ENCODE results near the gene ZNF473. TPM values are rescaled to one million over a fixed set of nuclear protein-coding genes. Genes with fewer than 3 reads are reported as not detected.
A peak's percentile ranks its signal among the peaks of the same experiment; 100 is the strongest.

Gene ZNF473
- total and polyA plus RNA-seq, 2 of the 13 experiments (the other 11 are each of a cell fraction or from before 2014, with no cell fraction given), result 5.8 to 11.9 TPM

GRCh38 chr19:49987159-49987698 is 38.6 kb upstream of the ZNF473 start (continued):
- TF ChIP-seq HIC2 (CRISPR knock-in tag; IDR thresholded peaks at IDR 0.05; ENCODE audit: low read depth) (peak; percentile 96), ZBTB37 (CRISPR knock-in tag; IDR thresholded peaks at IDR 0.05) (peak; percentile 96), ZNF280D (CRISPR knock-in tag; IDR thresholded peaks at IDR 0.05) (peak; percentile 100), SALL2 (CRISPR knock-in tag; IDR thresholded peaks at IDR 0.05) (peak; percentile 100), PATZ1 (CRISPR knock-in tag; IDR thresholded peaks at IDR 0.05) (peak; percentile 96), CSRNP2 (CRISPR knock-in tag; conservative IDR thresholded peaks at IDR 0.05; ENCODE audit: low read depth) (peak; percentile 99), PRDM4 (CRISPR knock-in tag; IDR thresholded peaks at IDR 0.05; ENCODE audit: borderline replicate concordance) (peak; percentile 99), MLXIP (CRISPR knock-in tag; IDR thresholded peaks at IDR 0.05; ENCODE audit: borderline replicate concordance) (peak; percentile 99), SAP130 (CRISPR knock-in tag; IDR thresholded peaks at IDR 0.05; ENCODE audit: low read depth) (peak; percentile 100), ZBTB34 (CRISPR knock-in tag; IDR thresholded peaks at IDR 0.05) (peak; percentile 99)
